ENCODE results near the gene CNOT11.
A peak's percentile ranks its signal among the peaks of the same experiment; 100 is the strongest.
"Not testable (repeated sequence)": the region's sequence is repeated elsewhere in the genome, so short reads cannot be mapped to it uniquely, and the experiment has no call there.

CNOT11 gene

DNA sequence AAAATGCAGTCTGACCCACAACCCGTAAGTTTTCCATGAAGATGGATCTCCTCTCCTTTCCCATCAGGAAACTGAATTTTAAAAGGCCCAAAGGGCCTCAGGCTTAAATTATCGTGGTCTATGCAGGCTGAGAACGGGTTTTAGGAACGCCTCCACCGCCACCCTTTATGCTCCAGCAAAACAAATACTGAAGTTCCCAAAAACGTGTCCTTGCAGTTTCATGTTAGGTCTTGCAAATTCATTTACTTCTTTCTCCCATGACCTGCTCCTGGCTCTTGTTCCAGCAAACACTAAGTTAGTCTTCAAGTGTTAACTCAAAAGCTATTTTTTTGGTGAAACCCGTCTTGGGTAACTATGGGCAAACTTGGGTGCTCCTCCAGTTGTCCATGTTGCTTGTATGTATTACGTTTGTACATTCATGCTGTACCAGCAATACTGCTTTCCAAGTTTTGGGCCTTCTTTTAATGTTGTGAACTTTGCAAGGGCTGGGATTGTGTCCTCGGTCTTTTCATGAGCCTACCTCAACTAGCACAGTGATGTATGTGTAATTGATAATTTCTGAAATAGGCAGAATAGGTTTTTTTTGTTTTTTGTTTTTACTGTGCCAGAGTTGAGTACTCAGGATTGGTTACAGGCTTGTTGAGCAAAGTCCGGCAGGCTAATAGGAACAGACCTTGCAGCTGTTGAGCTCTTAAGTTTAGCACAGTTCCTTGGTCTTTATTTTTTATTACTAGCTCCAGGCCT is 57.6 kb downstream of the CNOT11 start:
- no peak for DNase-seq (ENCODE audit: low spot score)

DNA sequence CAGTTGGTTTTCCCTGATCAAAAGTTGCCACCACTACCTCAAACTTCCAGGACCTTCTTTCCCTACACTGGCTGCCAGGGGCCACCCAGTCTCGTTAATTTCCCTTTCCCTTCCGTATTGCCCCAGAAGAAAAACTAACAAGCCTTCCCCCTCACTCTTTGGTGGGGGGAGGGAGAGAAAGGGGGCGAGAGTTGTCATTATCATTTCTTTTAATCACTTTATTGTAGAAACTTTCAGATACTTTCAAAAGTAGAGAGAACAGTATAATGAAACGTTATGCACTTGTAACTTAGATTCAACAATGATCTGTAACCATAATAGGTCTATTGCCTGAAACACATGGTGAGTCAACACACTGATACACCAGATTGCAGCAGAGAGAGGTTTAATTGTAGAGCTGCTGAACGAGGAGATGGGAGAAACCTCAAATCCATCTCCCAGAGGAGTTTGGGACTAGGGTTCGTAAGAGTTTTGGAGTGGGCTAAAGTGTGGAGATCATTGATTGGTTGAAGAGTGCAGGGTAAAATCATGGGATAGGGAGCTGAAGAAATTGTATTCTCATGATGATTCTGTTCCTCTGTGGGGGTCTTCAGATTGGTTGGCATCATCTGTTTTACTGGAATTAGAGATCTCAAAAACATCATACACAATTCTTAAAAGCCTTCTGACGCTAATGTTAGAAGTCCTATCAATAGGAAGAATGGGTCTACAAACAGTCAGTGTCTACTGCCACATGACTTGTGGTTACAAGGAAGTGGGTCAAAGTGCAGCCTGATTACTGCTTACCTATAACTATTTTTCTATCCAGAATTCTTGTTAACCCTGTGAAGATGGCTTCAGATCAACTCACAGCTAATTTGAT is 58.4 kb downstream of the CNOT11 start:
- DNase-seq (ENCODE audit: low spot score) = peak; percentile 19

DNA sequence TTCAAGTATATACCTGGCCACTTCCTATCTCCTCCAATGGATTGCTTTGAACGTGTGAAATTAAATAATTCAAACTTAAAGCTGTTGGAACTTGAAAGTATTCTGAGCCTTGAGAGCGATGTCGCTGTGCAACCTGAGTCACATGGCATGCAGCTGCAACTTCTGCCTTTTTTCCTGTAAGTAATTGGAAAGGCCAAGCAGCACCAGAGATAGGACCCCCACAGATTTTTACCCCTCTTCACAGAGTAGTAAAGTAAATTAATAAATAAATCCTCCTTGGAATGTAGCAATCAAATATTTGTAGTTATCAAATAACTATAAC is 59.0 kb downstream of the CNOT11 start:
- DNase-seq (ENCODE audit: low spot score) = no peak

DNA sequence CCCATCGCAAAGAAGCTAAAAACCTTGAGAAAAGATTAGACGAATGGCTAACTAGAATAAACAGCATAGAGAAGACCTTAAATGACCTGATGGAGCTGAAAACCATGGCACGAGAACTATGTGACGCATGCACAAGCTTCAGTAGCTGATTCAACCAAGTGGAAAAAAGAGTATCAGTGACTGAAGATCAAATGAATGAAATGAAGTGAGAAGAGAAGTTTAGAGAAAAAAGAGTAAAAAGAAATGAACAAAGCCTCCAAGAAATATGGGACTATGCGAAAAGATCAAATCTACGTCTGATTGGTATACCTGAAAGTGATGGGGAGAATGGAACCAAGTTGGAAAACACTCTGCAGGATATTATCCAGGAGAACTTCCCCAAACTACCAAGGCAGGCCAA is 63.9 kb downstream of the CNOT11 start:
- DNase-seq (ENCODE audit: low spot score) = not testable (repeated sequence)

All from LoVo (cell line).